Suppressor macrophage treated with lipopolysaccharide for 4 hours (primary cell): ENCODE results near the gene TCF21.
"Not testable (repeated sequence)": the region's sequence is repeated elsewhere in the genome, so short reads cannot be mapped to it uniquely, and the experiment has no call there.

Experiments used
- DNase-seq: peaks from one replicate; pipeline ENCODE4 v3.0.0-alpha.2; 2020

TCF21 gene

DNA sequence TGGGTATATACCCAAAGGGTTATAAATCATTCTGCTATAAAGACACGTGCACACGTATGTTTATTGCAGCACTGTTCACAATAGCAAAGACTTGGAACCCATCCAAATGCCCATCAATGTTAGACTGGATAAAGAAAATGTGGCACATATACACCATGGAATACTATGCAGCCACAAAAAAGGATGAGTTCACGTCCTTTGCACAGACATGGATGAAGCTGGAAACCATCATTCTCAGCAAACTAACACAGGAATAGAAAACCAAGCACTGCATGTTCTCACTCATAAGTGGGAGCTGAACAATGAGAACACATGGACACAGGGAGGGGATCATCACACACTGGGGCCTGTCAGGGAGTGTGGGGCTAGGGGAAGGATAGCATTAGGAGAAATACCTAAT is 47.4 kb downstream of the TCF21 start:
- DNase-seq: not testable (repeated sequence)

DNA sequence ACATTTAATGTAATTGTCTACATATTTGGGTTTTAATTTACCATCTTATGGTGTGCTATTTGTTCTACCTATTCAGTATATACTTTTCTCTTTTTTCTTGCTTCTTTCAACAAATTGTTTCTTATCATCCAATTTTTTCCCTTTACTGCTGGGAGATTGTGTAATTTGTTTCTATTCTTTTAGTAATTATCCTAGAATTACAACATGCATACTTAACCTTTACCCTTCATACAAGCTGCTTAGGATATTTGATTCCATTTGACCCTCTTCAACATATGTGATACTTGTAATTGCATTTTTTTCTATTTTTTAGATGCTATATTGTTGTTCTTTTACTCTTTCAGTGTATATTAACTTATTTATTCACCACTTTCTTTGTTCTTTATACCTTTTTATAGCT is 49.0 kb downstream of the TCF21 start:
- DNase-seq: no peak

DNA sequence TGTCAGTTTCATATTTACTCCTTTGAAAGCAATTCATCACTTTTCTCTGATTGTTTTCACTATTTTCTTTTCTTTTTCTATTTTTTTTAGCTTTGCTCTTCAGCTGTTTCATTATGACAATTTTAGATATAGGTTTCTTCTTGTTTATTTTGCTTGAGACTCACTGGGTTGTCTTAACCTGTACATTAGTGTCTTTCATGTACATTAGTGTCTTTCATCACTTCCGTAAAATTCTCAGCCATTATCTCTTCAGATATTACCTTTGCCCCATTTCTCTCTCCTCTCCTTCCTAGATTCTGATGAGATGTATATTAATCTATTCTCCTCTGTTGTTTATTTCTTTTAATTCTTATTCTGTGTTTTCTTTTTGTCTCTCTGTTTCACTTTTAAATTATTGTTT is 49.6 kb downstream of the TCF21 start:
- DNase-seq: no peak

DNA sequence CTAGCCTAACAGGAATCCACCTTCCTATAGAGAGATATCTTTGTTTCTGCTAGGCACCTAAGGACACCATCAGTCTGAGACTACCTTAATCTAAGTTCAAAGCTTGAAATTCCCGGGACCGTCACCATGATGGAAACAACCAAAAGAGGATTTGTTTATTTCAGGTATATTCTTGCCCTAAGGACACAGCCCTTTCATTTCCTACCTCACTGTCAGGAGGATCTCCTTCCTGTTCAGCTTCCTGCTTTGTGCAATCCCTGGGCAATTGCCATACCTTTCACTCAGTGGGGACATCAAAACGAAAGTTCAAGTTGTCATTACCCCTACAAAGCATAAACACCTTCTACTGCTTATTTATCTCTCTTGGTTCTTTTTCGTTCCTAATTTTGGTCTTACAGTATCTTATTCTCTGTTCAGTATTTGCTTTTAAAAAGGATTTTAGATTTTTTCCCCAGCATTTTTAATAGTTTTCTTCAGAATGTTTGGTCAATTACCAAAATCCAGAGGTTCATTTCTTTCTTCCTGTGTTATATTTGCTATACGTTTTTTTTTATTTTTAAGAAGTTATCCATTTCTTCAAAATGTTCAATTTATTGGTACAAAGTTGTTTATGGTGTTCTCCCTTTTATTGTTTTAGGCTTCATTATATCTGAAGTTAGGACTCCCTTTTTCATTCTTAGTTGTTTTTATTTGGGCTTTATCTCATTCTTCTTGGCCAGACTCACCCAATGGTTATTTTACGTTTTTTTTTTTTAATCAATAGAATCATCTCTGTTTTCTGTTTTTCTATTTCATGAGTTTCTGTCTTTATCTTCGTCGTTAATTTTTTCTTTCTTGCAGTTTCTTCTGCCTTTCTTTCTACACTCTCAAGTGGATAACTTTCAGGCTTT is 51.1 kb downstream of the TCF21 start:
- DNase-seq: no peak
